NCI-H526 (cell line): ENCODE results near the gene EVI2A.
"Not testable (repeated sequence)": the region's sequence is repeated elsewhere in the genome, so short reads cannot be mapped to it uniquely, and the experiment has no call there.

Experiments
- DNase-seq, 2 experiments: peaks; one replicate each; lab custom pipeline; 2025; lab: John Stamatoyannopoulos, UW

Gene EVI2A

GRCh38 chr17:31321481-31321880, at the start of gene EVI2A:
Gene EVI2A (minus strand): TSS chr17:31321622. CDS start chr17:31319013, 2,609 bp downstream.
- DNase-seq = peak in 1 of 2 experiments; percentile 33

- no peak for DNase-seq
Observed at GRCh38 chr17:31369266-31369665, 47.8 kb upstream of the EVI2A start.

GRCh38 chr17:31366088-31366487, 44.7 kb upstream of the EVI2A start:
- DNase-seq = no peak

GRCh38 chr17:31364012-31364411, 42.6 kb upstream of the EVI2A start:
- DNase-seq = no peak

GRCh38 chr17:31357839-31358394, 36.5 kb upstream of the EVI2A start:
- peak in 1 of 2 experiments; percentile 36 for DNase-seq

GRCh38 chr17:31357091-31357490, 35.7 kb upstream of the EVI2A start:
- DNase-seq = no peak

GRCh38 chr17:31355935-31356334, 34.5 kb upstream of the EVI2A start:
- no peak for DNase-seq

GRCh38 chr17:31349454-31349853, 28.0 kb upstream of the EVI2A start:
- DNase-seq = no peak

- DNase-seq = not testable (repeated sequence)
Observed at GRCh38 chr17:31345191-31345747, 23.8 kb upstream of the EVI2A start.

- no peak for DNase-seq
Observed at GRCh38 chr17:31339906-31340661, 18.7 kb upstream of the EVI2A start.

GRCh38 chr17:31329221-31329620, 7.8 kb upstream of the EVI2A start:
- DNase-seq = no peak

GRCh38 chr17:31328160-31328535, 6.7 kb upstream of the EVI2A start:
- no peak for DNase-seq

- no peak for DNase-seq
Observed at GRCh38 chr17:31327534-31328159, 6.2 kb upstream of the EVI2A start.

- no peak for DNase-seq
Observed at GRCh38 chr17:31323551-31323950, 2.1 kb upstream of the EVI2A start.

GRCh38 chr17:31321966-31322365, 544 bp upstream of the EVI2A start:
- no peak for DNase-seq

- DNase-seq = peak in 1 of 2 experiments; percentile 43
Observed at GRCh38 chr17:31320791-31321190, 631 bp downstream of the EVI2A start.

GRCh38 chr17:31320241-31320640, 1.2 kb downstream of the EVI2A start:
- peak; percentile 35 to 66 for DNase-seq

- peak; percentile 86 to 91 for DNase-seq
Observed at GRCh38 chr17:31318851-31319661, 2.4 kb downstream of the EVI2A start.

- peak; percentile 87 to 91 for DNase-seq
Observed at GRCh38 chr17:31318298-31318801, 3.1 kb downstream of the EVI2A start.

GRCh38 chr17:31314782-31315100, 6.7 kb downstream of the EVI2A start:
- DNase-seq = peak; percentile 37 to 40

- no peak for DNase-seq
Observed at GRCh38 chr17:31313982-31314781, 7.2 kb downstream of the EVI2A start, which contains the start of gene EVI2B. Gene EVI2B (minus strand): TSS chr17:31314054. CDS start chr17:31305609, 8,445 bp downstream.
